ENCODE measurements around the gene SOX11. TPM values are rescaled to one million over a fixed set of nuclear protein-coding genes. Genes with fewer than 3 reads are reported as not detected.
"Not testable (repeated sequence)": the region's sequence is repeated elsewhere in the genome, so short reads cannot be mapped to it uniquely, and the experiment has no call there.

SOX11 gene
- total RNA-seq (under 1 TPM; 0.06 to 0.08 TPM), polyA plus RNA-seq (ENCODE audit: insufficient read depth, low read depth, low replicate concordance) (0.05 TPM)
- long read RNA-seq, donor 1, full-length matches to known transcripts: 27 of 27 reads
- long read RNA-seq, donor 1, partial matches to known transcripts: 0 of 27 reads
- long read RNA-seq, donor 1, other reads (novel, unspliced or antisense): 0 of 27 reads
- long read RNA-seq, donor 2, full-length matches to known transcripts: 22 of 22 reads
- long read RNA-seq, donor 2, partial matches to known transcripts: 0 of 22 reads
- long read RNA-seq, donor 2, other reads (novel, unspliced or antisense): 0 of 22 reads

DNA sequence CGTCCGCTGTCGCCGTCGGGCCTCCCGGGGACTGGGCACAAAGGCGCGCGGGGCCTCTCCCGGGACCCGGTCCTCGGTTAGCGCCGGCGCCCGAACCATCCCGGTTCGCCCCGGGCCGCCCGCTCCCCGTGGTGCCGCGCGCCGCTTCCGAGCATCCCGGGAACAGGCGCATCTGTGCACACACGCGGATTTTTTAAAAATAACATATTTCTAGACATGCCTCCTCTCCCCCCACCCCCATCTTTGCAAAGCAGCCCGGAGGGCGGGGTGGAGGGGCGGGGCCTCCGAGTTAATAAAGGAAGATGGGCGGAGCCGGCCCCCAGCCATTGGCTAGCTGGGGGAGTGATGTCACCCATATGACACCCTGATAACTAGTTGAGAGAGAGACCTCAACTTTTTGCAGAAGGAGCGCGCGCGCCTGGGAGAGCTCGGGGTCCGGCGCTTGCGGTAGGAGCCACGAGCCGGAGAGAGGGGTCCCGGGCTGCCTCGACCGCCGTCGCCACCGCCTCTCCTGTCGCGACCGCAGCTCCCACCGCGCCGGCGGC, at the start of gene SOX11:
SOX11 (plus strand) TSS at position 400 of the 545 bp plus-strand sequence. CDS start 338 bp downstream, outside the sequence.
- peak within 1 kb of the TSS; percentile 24 to 39 for H3K4me3 ChIP-seq
- intact Hi-C loops (cut with DNase I; ENCODE audit: low total_unique reads): no loop called here
- peak; percentile 62 for DNase-seq
- no peak within 1 kb of the TSS for H3K27ac ChIP-seq
- H3K36me3 ChIP-seq (ENCODE audit: low read depth, missing control alignments): no peaks in the 10 kb centered on the region
- WGBS, 2 donors: 1% methylated on average over 26 to 48 of the region's 60 CpGs
- peaks cover 5% of the 10 kb centered on the region for H3K4me1 ChIP-seq
- H3K27me3 ChIP-seq: no peaks in the 10 kb centered on the region
- H3K9me3 ChIP-seq: no peaks in the 10 kb centered on the region
- no peak for TF ChIP-seq POLR2A (IDR thresholded peaks at IDR 0.05)
- TF ChIP-seq, protein P1, sequence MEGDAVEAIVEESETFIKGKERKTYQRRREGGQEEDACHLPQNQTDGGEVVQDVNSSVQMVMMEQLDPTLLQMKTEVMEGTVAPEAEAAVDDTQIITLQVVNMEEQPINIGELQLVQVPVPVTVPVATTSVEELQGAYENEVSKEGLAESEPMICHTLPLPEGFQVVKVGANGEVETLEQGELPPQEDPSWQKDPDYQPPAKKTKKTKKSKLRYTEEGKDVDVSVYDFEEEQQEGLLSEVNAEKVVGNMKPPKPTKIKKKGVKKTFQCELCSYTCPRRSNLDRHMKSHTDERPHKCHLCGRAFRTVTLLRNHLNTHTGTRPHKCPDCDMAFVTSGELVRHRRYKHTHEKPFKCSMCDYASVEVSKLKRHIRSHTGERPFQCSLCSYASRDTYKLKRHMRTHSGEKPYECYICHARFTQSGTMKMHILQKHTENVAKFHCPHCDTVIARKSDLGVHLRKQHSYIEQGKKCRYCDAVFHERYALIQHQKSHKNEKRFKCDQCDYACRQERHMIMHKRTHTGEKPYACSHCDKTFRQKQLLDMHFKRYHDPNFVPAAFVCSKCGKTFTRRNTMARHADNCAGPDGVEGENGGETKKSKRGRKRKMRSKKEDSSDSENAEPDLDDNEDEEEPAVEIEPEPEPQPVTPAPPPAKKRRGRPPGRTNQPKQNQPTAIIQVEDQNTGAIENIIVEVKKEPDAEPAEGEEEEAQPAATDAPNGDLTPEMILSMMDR (IDR thresholded peaks at IDR 0.05): no peak

GRCh38 chr2:5652734-5653133, 39.5 kb upstream of the SOX11 start:
- H3K27ac ChIP-seq; H3K4me3 ChIP-seq; H3K27me3 ChIP-seq; H3K36me3 ChIP-seq (ENCODE audit: low read depth, missing control alignments); intact Hi-C loops (cut with DNase I; ENCODE audit: low total_unique reads); H3K9me3 ChIP-seq; H3K4me1 ChIP-seq; DNase-seq: not testable (repeated sequence)
- 87 to 89% methylated on average over 2 of the region's 2 CpGs for WGBS, 2 donors

DNA sequence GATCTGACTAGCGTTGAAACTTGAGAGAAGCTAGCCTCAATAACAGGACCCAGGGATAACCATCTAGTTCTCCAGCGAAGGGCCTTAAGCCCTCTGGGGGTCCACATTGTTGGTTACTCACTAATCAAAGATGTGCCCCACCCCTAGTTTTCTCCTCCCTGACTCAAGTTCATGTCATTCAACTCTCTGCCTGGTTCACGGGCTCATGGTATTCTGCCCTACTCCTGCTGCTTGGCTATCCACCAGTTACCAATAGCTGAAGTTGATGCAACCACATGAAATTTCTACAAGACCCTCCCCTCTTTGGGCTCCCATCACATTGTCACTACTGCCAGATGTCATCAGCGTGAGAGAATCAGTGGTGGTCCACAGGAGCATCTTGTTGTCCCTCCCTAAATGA, 38.4 kb upstream of the SOX11 start:
- intact Hi-C loops (cut with DNase I; ENCODE audit: low total_unique reads): not testable (repeated sequence)
- WGBS, 2 donors: 90 to 93% methylated on average over 4 of the region's 4 CpGs

DNA sequence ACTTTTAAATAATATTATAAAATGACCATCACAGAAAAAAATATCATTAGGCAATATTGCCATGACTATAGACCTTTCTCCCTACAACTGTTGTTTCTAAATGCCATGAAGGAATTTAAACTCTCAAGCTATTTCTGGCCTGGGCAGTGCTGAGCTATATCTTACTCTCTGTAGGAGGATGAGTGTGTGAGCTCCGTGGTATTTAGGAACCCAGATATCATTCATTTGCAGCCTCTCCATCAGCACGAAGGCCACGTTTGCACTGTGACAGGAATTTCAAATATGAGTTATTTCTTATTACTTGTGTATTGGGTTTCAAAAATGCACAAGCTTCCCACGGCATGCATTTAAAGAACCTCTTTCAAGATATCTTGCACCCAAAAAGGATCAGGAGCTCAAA, 35.0 kb upstream of the SOX11 start:
- H3K4me1 ChIP-seq: no peaks in the 10 kb centered on the region
- DNase-seq: no peak
- H3K27me3 ChIP-seq: no peaks in the 10 kb centered on the region
- intact Hi-C loops (cut with DNase I; ENCODE audit: low total_unique reads): no loop called here
- H3K36me3 ChIP-seq (ENCODE audit: low read depth, missing control alignments): no peaks in the 10 kb centered on the region
- TF ChIP-seq POLR2A (IDR thresholded peaks at IDR 0.05): no peak
- TF ChIP-seq, protein P1 (IDR thresholded peaks at IDR 0.05): no peak
- no peak overlapping the region for H3K27ac ChIP-seq
- WGBS, 2 donors: 54 to 73% methylated on average over 4 of the region's 4 CpGs
- H3K4me3 ChIP-seq: no peak overlapping the region
- no peaks in the 10 kb centered on the region for H3K9me3 ChIP-seq

More for the DNA sequence above, 38.4 kb upstream of the SOX11 start:
- not testable (repeated sequence) for H3K9me3 ChIP-seq; DNase-seq; H3K4me3 ChIP-seq; H3K36me3 ChIP-seq (ENCODE audit: low read depth, missing control alignments); H3K27me3 ChIP-seq; H3K27ac ChIP-seq; H3K4me1 ChIP-seq

DNA sequence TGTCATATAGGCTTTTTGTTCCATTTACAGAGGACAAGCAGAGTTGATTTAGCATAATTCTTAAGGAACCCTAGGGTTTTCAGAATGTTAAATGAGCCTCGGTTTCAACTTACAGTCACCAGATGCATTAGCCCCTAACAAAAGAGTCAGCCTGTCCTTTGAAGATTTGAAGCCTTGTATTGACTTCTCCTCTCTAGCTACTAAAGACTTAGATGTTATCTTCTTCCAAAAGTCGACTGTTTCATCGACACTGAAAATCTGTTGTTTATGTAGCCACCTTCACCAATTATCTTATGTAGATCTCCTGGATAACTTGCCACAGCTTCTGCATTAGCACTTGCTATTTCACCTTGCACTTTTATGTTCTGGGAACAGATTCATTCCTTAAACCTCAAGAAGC, 31.6 kb upstream of the SOX11 start:
- 85 to 86% methylated on average over 3 of the region's 3 CpGs for WGBS, 2 donors
- no peaks in the 10 kb centered on the region for H3K27me3 ChIP-seq
- no peak overlapping the region for H3K4me3 ChIP-seq
- no peaks in the 10 kb centered on the region for H3K4me1 ChIP-seq
- TF ChIP-seq, protein P1 (IDR thresholded peaks at IDR 0.05): no peak
- no peak for TF ChIP-seq POLR2A (IDR thresholded peaks at IDR 0.05)
- DNase-seq: no peak
- no peaks in the 10 kb centered on the region for H3K9me3 ChIP-seq
- intact Hi-C loops (cut with DNase I; ENCODE audit: low total_unique reads): no loop called here
- no peaks in the 10 kb centered on the region for H3K36me3 ChIP-seq (ENCODE audit: low read depth, missing control alignments)
- no peak overlapping the region for H3K27ac ChIP-seq

GRCh38 chr2:5661362-5661761, 30.8 kb upstream of the SOX11 start:
- Histone ChIP-seq H3K27me3 (no peaks in the 10 kb centered on the region), H3K27ac (no peak overlapping the region), H3K36me3 (ENCODE audit: low read depth, missing control alignments) (no peaks in the 10 kb centered on the region), H3K9me3 (no peaks in the 10 kb centered on the region), H3K4me1 (no peaks in the 10 kb centered on the region), H3K4me3 (no peak overlapping the region)
- intact Hi-C loops (cut with DNase I; ENCODE audit: low total_unique reads): no loop called here
- WGBS, 2 donors: 83 to 90% methylated on average over 5 of the region's 5 CpGs
- TF ChIP-seq, protein P1 (IDR thresholded peaks at IDR 0.05): no peak
- no peak for DNase-seq

All from testis (tissue), 5 donors.